Ascending aorta (tissue), 1 donor: ENCODE results near the gene CALR. TPM values are rescaled to one million over a fixed set of nuclear protein-coding genes. Genes with fewer than 3 reads are reported as not detected.

Experiments used
- total RNA-seq: library from RNA; depleted of rRNA; stranded (reverse); fragments of >200 nt; gene quantifications from one replicate; pipeline ENCODE4 v1.1.0, GENCODE V29; 2016

Gene CALR
- total RNA-seq, 1 donor from 2014 or later, result 297 TPM

Other genes starting within 250 kb of the CALR start
- 7.6 TPM for gene FBXW9, start 242.0 kb upstream of the CALR start, total RNA-seq
- 82.6 TPM for gene TNPO2, start 214.7 kb upstream of the CALR start, total RNA-seq
- 338 TPM for gene TRIR, start 203.9 kb upstream of the CALR start, total RNA-seq
- 43.6 TPM for gene GET3, start 201.1 kb upstream of the CALR start, total RNA-seq
- not detected for gene BEST2, start 186.8 kb upstream of the CALR start, total RNA-seq
- gene HOOK2, start 163.1 kb upstream of the CALR start, total RNA-seq, result 58.5 TPM
- gene JUNB, start 147.1 kb upstream of the CALR start, total RNA-seq, result 3,581 TPM
- 259 TPM for gene PRDX2, start 136.8 kb upstream of the CALR start, total RNA-seq
- gene THSD8, start 136.5 kb upstream of the CALR start, total RNA-seq, result not detected
- gene RNASEH2A, start 132.0 kb upstream of the CALR start, total RNA-seq, result 3.4 TPM
- not detected for gene RTBDN, start 104.0 kb upstream of the CALR start, total RNA-seq
- gene MAST1, start 100.1 kb upstream of the CALR start, total RNA-seq, result 2.0 TPM
- gene DNASE2, start 57.2 kb upstream of the CALR start, total RNA-seq, result 76.8 TPM
- gene KLF1, start 51.4 kb upstream of the CALR start, total RNA-seq, result not detected
- 20.6 TPM for gene GCDH, start 47.4 kb upstream of the CALR start, total RNA-seq
- gene SYCE2, start 19.3 kb upstream of the CALR start, total RNA-seq, result not detected
- 21.3 TPM for gene FARSA, start 4.9 kb upstream of the CALR start, total RNA-seq
- gene RAD23A, start 7.3 kb downstream of the CALR start, total RNA-seq, result 146 TPM
- gene GADD45GIP1, start 18.6 kb downstream of the CALR start, total RNA-seq, result 42.7 TPM
- not detected for gene DAND5, start 31.0 kb downstream of the CALR start, total RNA-seq
- gene NFIX, start 56.9 kb downstream of the CALR start, total RNA-seq, result 76.5 TPM
- 46.7 TPM for gene LYL1, start 164.2 kb downstream of the CALR start, total RNA-seq
- 17.3 TPM for gene TRMT1, start 178.1 kb downstream of the CALR start, total RNA-seq
- gene NACC1, start 179.7 kb downstream of the CALR start, total RNA-seq, result 35.5 TPM
- 31.6 TPM for gene STX10, start 211.8 kb downstream of the CALR start, total RNA-seq
- gene IER2, start 211.8 kb downstream of the CALR start, total RNA-seq, result 907 TPM